A673 (cell line): Measurements from ENCODE around the gene RICTOR. TPM values are rescaled to one million over a fixed set of nuclear protein-coding genes. Genes with fewer than 3 reads are reported as not detected.
A peak's percentile ranks its signal among the peaks of the same experiment; 100 is the strongest.

Source experiments
- BruUV-seq: library from RNA; stranded (reverse); fragments of 400-500 nt; replicated peaks from 2 replicates; lab custom pipeline; 2021; lab: Mats Ljungman, UMichigan
- CTCF ChIA-PET: fragments of 300-600 bp; sonication (Branson Sonifier 250); formaldehyde crosslinking; loops from one replicate; lab custom pipeline; 2022; ENCODE audit warnings: antibody characterized with exemption; lab: Charles Lee
- POLR2A ChIA-PET: fragments of 300-600 bp; sonication (Branson Sonifier 250); formaldehyde crosslinking; loops from one replicate; lab custom pipeline; 2022; ENCODE audit warnings: antibody characterized with exemption; ENCODE audit not compliant: low non-redundant PET; lab: Charles Lee
- DNase-seq: peaks from one replicate; pipeline ENCODE4 v3.0.0-alpha.2; 2015; ENCODE audit warnings: low spot score
- H3K27ac ChIP-seq: fragments of 200-600 bp; sonication (generic); 2 replicates; pipeline ENCODE4 v1.5.1; 2016; ENCODE audit warnings: mixed run types, low read depth, mild to moderate bottlenecking, mixed read lengths, antibody characterized with exemption, low read length; ENCODE audit not compliant: poor library complexity, severe bottlenecking
- H3K27me3 ChIP-seq: fragments of 200-600 bp; sonication (generic); replicated peaks from 2 replicates; pipeline ENCODE4 v1.6.1; 2017; ENCODE audit warnings: mixed run types, low read depth, mild to moderate bottlenecking, mixed read lengths, antibody characterized with exemption, low read length; ENCODE audit not compliant: insufficient read depth, poor library complexity
- H3K36me3 ChIP-seq: fragments of 200-600 bp; sonication (generic); 2 replicates; pipeline ENCODE4 v1.6.1; 2016; ENCODE audit warnings: mixed run types, mild to moderate bottlenecking, mixed read lengths, antibody characterized with exemption, low read length; ENCODE audit not compliant: insufficient read depth, poor library complexity, severe bottlenecking
- H3K4me1 ChIP-seq: fragments of 200-600 bp; sonication (generic); 2 replicates; pipeline ENCODE4 v1.6.1; 2017; ENCODE audit warnings: mixed run types, mild to moderate bottlenecking, mixed read lengths, antibody characterized with exemption, low read length; ENCODE audit not compliant: insufficient read depth, poor library complexity, severe bottlenecking
- H3K4me3 ChIP-seq: fragments of 200-600 bp; sonication (generic); 2 replicates; pipeline ENCODE4 v1.5.1; 2016; ENCODE audit warnings: low read depth, mixed run types, mild to moderate bottlenecking, mixed read lengths, low read length; ENCODE audit not compliant: poor library complexity, severe bottlenecking
- H3K9me3 ChIP-seq: fragments of 200-600 bp; sonication (generic); 2 replicates; pipeline ENCODE4 v1.6.1; 2016; ENCODE audit warnings: mixed run types, low read depth, mild to moderate bottlenecking, mixed read lengths, antibody characterized with exemption, low read length; ENCODE audit not compliant: poor library complexity, severe bottlenecking
- EZH2 ChIP-seq: fragments of 200-600 bp; sonication (generic); IDR thresholded peaks from 2 replicates; pipeline ENCODE4 v1.6.1; 2017; ENCODE audit warnings: borderline replicate concordance, low read depth, mild to moderate bottlenecking, mixed read lengths, antibody characterized with exemption, low read length; ENCODE audit not compliant: poor library complexity, severe bottlenecking
- intact Hi-C: fragments of 100-400 bp; cut with micrococcal nuclease; formaldehyde crosslinking; loops from one replicate; pipeline ENCODE4 v1.10.0; 2022; ENCODE audit not compliant: unreplicated experiment
- total RNA-seq: library from RNA; stranded (reverse); gene quantifications from 2 replicates; pipeline ENCODE4 v1.2.3, GENCODE V29; 2021
- TF ChIP-seq, protein P1 (sequence below): fragments of 300-800, 200-600 bp; sonication (generic); conservative IDR thresholded peaks from 2 replicates; pipeline ENCODE4 v1.5.1; 2017; ENCODE audit warnings: low read depth, mild to moderate bottlenecking, antibody characterized with exemption, low read length, moderate library complexity, mixed read lengths

The RICTOR gene
- total RNA-seq, 1 experiment from 2014 or later = 23.3 TPM

DNA sequence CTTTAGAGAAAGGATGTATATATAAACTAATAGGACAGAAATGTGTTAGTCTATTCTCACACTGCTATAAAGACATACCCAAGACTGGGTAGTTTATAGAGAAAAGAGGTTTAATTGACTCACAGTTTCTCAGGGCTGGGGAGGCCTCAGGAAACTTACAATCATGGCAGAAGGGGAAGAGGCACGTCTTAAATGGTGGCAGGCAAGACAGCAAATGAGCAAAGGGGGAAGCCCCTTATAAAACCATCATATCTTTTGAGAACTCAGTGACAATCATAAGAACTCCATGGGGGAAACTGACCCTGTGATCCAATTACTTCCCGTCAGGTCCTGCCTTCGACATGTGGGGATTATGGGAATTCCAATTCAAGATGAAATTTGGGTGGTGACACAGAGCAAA, 8.8 kb upstream of the RICTOR start:
- Histone ChIP-seq H3K4me1 (no peaks in the 10 kb centered on the region), H3K27ac (no peak overlapping the region), H3K27me3 (no peaks in the 10 kb centered on the region), H3K9me3 (no peaks in the 10 kb centered on the region), H3K36me3 (no peaks in the 10 kb centered on the region), H3K4me3 (no peak overlapping the region)
- POLR2A ChIA-PET = no interaction called here
- intact Hi-C loops = loop anchor here (10.0 kb wide), 1 partner anchor 638 kb away; no protein-coding TSS in a partner anchor
- TF ChIP-seq, protein P1, sequence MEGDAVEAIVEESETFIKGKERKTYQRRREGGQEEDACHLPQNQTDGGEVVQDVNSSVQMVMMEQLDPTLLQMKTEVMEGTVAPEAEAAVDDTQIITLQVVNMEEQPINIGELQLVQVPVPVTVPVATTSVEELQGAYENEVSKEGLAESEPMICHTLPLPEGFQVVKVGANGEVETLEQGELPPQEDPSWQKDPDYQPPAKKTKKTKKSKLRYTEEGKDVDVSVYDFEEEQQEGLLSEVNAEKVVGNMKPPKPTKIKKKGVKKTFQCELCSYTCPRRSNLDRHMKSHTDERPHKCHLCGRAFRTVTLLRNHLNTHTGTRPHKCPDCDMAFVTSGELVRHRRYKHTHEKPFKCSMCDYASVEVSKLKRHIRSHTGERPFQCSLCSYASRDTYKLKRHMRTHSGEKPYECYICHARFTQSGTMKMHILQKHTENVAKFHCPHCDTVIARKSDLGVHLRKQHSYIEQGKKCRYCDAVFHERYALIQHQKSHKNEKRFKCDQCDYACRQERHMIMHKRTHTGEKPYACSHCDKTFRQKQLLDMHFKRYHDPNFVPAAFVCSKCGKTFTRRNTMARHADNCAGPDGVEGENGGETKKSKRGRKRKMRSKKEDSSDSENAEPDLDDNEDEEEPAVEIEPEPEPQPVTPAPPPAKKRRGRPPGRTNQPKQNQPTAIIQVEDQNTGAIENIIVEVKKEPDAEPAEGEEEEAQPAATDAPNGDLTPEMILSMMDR = no peak
- no peak for TF ChIP-seq EZH2
- DNase-seq = no peak
- CTCF ChIA-PET = no interaction called here
- BruUV-seq = no TSS peak

DNA sequence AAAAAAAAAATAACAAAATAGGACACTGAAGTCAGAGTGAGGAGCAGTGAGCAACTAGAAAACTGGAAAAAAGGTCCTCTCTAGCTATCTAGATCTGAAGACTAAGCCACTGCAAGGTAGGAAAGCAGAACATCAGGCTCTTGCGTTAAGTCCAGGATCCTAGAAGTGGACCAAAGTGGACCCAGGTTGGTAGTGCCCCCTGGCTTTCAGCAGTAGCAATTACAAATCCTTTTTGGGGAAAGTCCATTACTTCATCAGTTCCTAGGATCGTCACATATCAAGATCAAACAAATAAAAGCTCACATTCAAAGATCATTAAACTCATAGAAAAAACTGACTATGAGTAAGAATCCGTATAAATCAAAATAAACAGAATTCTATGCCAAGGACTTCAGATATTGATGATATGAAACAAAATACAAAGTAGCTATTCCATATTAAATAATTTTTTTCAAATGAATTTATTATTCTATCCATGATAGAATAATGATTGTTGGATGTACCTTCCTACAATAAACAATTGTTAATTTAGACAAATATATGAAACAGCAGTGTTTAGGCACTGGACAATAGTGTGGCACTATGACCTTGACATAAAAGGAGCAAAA, 6.5 kb upstream of the RICTOR start:
- ChIA-PET CTCF (interaction anchor here (0.6 to 1.7 kb wide), 3 partner anchors 44 to 639 kb away, joined by 3 to 13 read pairs (median 3); no protein-coding TSS in a partner anchor), POLR2A (no interaction called here)
- peak; percentile 67 for DNase-seq
- TF ChIP-seq, protein P1 = peak; percentile 90
- no peak for TF ChIP-seq EZH2
- BruUV-seq = no TSS peak
- H3K27ac ChIP-seq = no peak overlapping the region
- no peaks in the 10 kb centered on the region for H3K9me3 ChIP-seq
- no peaks in the 10 kb centered on the region for H3K27me3 ChIP-seq
- intact Hi-C loops = loop anchor here (10.0 kb wide), 1 partner anchor 636 kb away; no protein-coding TSS in a partner anchor
- H3K4me3 ChIP-seq = no peak overlapping the region
- H3K36me3 ChIP-seq = no peaks in the 10 kb centered on the region
- H3K4me1 ChIP-seq = peaks cover 5% of the 10 kb centered on the region

- no peaks in the 10 kb centered on the region for H3K36me3 ChIP-seq
- no peak overlapping the region for H3K4me3 ChIP-seq
- H3K27ac ChIP-seq = no peak overlapping the region
- no peak for DNase-seq
- ChIA-PET CTCF (interaction anchor here (0.6 to 1.7 kb wide), 2 partner anchors 83 to 638 kb away, joined by 5 to 13 read pairs; no protein-coding TSS in a partner anchor), POLR2A (no interaction called here)
- TF ChIP-seq, protein P1 = no peak
- no peak for TF ChIP-seq EZH2
- no peaks in the 10 kb centered on the region for H3K9me3 ChIP-seq
- intact Hi-C loops = loop anchor here (10.0 kb wide), 1 partner anchor 635 kb away; no protein-coding TSS in a partner anchor
- no peaks in the 10 kb centered on the region for H3K27me3 ChIP-seq
- peaks cover 5% of the 10 kb centered on the region for H3K4me1 ChIP-seq
- BruUV-seq = no TSS peak
These were observed 6.0 kb upstream of the RICTOR start for GRCh38 chr5:39080168-39080567.
